ENCODE results near the gene TMEM263. TPM values are rescaled to one million over a fixed set of nuclear protein-coding genes. Genes with fewer than 3 reads are reported as not detected.

The TMEM263 gene
- total and polyA plus RNA-seq, 9 of the 15 experiments (the other 6 are each of a cell fraction or from before 2014, with no cell fraction given), result 12.6 to 36.7 (median 24.4) TPM

DNA sequence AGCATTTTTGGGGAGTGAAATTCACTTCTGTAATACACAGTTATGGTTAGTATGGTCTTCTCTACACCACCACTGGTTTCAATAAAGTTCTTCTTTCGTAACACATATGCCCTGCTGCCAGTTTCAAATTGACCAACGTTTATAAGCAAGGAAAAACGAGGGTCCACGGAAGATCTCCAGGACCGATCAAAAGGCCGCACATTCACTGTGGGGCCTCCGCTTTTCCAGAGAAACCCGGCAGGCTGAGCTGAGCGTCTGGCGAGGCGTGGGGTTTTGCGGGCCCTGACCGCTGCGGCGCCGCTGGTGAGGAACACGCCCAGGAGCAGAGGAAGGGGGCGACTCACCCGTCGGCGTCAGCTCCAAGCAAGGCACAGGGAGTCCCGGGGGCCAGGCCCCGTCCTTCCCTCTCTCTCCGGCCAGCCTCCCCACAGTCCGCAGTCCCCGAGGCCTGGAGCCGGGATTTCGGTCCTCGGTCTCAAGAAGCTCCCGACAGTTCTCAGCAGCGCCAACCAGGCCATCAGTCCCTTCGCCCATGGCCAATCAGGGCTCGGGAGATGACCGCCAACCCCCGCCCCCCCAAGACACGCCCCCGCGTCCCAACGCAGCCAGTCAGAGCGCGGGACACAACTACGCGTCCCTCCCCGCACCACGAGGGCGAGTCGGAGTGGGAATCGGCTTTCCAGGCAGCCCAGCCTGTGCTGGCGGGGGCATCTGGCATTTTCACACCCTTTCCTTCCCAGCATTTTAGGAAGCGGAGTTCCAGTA, 31.1 kb downstream of the TMEM263 start, which contains the start of gene MTERF2 (continued):
- TF ChIP-seq, protein P1, sequence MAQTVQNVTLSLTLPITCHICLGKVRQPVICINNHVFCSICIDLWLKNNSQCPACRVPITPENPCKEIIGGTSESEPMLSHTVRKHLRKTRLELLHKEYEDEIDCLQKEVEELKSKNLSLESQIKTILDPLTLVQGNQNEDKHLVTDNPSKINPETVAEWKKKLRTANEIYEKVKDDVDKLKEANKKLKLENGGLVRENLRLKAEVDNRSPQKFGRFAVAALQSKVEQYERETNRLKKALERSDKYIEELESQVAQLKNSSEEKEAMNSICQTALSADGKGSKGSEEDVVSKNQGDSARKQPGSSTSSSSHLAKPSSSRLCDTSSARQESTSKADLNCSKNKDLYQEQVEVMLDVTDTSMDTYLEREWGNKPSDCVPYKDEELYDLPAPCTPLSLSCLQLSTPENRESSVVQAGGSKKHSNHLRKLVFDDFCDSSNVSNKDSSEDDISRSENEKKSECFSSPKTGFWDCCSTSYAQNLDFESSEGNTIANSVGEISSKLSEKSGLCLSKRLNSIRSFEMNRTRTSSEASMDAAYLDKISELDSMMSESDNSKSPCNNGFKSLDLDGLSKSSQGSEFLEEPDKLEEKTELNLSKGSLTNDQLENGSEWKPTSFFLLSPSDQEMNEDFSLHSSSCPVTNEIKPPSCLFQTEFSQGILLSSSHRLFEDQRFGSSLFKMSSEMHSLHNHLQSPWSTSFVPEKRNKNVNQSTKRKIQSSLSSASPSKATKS (CRISPR knock-in tag; IDR thresholded peaks at IDR 0.05), result no peak
- no peak for TF ChIP-seq MAFG (tag; conservative IDR thresholded peaks at IDR 0.05)
- no peak for TF ChIP-seq PHF21A (IDR thresholded peaks at IDR 0.05; ENCODE audit: borderline replicate concordance, low read depth)
- TF ChIP-seq ELF2 (CRISPR knock-in tag; IDR thresholded peaks at IDR 0.05), result no peak
- no peak for TF ChIP-seq FOXJ3 (CRISPR knock-in tag; IDR thresholded peaks at IDR 0.05)
- TF ChIP-seq ZNF668 (CRISPR knock-in tag; IDR thresholded peaks at IDR 0.05), result no peak
- TF ChIP-seq ELF4 (CRISPR knock-in tag; IDR thresholded peaks at IDR 0.05), result no peak
- TF ChIP-seq CBFA2T3 (IDR thresholded peaks at IDR 0.05), result no peak
- peak; percentile 69 for TF ChIP-seq MAZ (CRISPR knock-in tag; conservative IDR thresholded peaks at IDR 0.05 in 1 of 2, IDR thresholded peaks at IDR 0.05 in 1 of 2)
- TF ChIP-seq MAX (CRISPR knock-in tag; IDR thresholded peaks at IDR 0.05), result peak; percentile 93
- no peak for TF ChIP-seq KHSRP (IDR thresholded peaks at IDR 0.05)
- peak; percentile 92 for TF ChIP-seq ZFX (CRISPR knock-in tag; IDR thresholded peaks at IDR 0.05)
- TF ChIP-seq, protein P2, sequence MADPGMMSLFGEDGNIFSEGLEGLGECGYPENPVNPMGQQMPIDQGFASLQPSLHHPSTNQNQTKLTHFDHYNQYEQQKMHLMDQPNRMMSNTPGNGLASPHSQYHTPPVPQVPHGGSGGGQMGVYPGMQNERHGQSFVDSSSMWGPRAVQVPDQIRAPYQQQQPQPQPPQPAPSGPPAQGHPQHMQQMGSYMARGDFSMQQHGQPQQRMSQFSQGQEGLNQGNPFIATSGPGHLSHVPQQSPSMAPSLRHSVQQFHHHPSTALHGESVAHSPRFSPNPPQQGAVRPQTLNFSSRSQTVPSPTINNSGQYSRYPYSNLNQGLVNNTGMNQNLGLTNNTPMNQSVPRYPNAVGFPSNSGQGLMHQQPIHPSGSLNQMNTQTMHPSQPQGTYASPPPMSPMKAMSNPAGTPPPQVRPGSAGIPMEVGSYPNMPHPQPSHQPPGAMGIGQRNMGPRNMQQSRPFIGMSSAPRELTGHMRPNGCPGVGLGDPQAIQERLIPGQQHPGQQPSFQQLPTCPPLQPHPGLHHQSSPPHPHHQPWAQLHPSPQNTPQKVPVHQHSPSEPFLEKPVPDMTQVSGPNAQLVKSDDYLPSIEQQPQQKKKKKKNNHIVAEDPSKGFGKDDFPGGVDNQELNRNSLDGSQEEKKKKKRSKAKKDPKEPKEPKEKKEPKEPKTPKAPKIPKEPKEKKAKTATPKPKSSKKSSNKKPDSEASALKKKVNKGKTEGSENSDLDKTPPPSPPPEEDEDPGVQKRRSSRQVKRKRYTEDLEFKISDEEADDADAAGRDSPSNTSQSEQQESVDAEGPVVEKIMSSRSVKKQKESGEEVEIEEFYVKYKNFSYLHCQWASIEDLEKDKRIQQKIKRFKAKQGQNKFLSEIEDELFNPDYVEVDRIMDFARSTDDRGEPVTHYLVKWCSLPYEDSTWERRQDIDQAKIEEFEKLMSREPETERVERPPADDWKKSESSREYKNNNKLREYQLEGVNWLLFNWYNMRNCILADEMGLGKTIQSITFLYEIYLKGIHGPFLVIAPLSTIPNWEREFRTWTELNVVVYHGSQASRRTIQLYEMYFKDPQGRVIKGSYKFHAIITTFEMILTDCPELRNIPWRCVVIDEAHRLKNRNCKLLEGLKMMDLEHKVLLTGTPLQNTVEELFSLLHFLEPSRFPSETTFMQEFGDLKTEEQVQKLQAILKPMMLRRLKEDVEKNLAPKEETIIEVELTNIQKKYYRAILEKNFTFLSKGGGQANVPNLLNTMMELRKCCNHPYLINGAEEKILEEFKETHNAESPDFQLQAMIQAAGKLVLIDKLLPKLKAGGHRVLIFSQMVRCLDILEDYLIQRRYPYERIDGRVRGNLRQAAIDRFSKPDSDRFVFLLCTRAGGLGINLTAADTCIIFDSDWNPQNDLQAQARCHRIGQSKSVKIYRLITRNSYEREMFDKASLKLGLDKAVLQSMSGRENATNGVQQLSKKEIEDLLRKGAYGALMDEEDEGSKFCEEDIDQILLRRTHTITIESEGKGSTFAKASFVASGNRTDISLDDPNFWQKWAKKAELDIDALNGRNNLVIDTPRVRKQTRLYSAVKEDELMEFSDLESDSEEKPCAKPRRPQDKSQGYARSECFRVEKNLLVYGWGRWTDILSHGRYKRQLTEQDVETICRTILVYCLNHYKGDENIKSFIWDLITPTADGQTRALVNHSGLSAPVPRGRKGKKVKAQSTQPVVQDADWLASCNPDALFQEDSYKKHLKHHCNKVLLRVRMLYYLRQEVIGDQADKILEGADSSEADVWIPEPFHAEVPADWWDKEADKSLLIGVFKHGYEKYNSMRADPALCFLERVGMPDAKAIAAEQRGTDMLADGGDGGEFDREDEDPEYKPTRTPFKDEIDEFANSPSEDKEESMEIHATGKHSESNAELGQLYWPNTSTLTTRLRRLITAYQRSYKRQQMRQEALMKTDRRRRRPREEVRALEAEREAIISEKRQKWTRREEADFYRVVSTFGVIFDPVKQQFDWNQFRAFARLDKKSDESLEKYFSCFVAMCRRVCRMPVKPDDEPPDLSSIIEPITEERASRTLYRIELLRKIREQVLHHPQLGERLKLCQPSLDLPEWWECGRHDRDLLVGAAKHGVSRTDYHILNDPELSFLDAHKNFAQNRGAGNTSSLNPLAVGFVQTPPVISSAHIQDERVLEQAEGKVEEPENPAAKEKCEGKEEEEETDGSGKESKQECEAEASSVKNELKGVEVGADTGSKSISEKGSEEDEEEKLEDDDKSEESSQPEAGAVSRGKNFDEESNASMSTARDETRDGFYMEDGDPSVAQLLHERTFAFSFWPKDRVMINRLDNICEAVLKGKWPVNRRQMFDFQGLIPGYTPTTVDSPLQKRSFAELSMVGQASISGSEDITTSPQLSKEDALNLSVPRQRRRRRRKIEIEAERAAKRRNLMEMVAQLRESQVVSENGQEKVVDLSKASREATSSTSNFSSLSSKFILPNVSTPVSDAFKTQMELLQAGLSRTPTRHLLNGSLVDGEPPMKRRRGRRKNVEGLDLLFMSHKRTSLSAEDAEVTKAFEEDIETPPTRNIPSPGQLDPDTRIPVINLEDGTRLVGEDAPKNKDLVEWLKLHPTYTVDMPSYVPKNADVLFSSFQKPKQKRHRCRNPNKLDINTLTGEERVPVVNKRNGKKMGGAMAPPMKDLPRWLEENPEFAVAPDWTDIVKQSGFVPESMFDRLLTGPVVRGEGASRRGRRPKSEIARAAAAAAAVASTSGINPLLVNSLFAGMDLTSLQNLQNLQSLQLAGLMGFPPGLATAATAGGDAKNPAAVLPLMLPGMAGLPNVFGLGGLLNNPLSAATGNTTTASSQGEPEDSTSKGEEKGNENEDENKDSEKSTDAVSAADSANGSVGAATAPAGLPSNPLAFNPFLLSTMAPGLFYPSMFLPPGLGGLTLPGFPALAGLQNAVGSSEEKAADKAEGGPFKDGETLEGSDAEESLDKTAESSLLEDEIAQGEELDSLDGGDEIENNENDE (IDR thresholded peaks at IDR 0.05; ENCODE audit: low read depth, low read length), result no peak
- TF ChIP-seq DLX4 (CRISPR knock-in tag; IDR thresholded peaks at IDR 0.05), result no peak
